ENCODE results near the gene RPL7L1.

DNA sequence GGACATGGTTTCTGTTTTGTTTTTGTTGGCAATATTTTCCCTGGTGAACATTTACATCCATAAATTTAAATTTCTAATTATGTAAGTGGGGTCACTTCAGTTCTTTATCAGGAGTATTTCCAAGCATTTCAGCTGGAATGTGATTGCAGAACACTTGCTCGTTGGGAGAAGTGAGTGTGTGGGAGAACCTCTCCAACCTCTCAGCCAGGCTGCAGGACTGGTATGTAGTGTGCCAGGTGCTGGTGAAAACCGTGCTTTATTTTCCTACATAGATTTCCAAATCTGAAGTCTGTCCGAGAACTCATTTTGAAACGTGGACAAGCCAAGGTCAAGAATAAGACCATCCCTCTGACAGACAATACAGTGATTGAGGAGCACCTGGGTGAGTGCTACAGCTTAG lies 6.3 kb downstream of the RPL7L1 start:
- TF ChIP-seq, protein P1, sequence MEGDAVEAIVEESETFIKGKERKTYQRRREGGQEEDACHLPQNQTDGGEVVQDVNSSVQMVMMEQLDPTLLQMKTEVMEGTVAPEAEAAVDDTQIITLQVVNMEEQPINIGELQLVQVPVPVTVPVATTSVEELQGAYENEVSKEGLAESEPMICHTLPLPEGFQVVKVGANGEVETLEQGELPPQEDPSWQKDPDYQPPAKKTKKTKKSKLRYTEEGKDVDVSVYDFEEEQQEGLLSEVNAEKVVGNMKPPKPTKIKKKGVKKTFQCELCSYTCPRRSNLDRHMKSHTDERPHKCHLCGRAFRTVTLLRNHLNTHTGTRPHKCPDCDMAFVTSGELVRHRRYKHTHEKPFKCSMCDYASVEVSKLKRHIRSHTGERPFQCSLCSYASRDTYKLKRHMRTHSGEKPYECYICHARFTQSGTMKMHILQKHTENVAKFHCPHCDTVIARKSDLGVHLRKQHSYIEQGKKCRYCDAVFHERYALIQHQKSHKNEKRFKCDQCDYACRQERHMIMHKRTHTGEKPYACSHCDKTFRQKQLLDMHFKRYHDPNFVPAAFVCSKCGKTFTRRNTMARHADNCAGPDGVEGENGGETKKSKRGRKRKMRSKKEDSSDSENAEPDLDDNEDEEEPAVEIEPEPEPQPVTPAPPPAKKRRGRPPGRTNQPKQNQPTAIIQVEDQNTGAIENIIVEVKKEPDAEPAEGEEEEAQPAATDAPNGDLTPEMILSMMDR (IDR thresholded peaks at IDR 0.05; ENCODE audit: low read depth, low read length) = no peak
- no peak for TF ChIP-seq POLR2A (IDR thresholded peaks at IDR 0.05; ENCODE audit: extremely low read depth, insufficient read length)
